GM19025 (cell line): ENCODE results near the gene SCAMP5.

Source experiments
- ATAC-seq: cut with Tn5 transposase; IDR thresholded peaks from one replicate; pipeline ENCODE4 v1.9.1; 2021; ENCODE audit warnings: mild to moderate bottlenecking, low read depth, moderate library complexity; ENCODE audit not compliant: unreplicated experiment

Gene SCAMP5

DNA sequence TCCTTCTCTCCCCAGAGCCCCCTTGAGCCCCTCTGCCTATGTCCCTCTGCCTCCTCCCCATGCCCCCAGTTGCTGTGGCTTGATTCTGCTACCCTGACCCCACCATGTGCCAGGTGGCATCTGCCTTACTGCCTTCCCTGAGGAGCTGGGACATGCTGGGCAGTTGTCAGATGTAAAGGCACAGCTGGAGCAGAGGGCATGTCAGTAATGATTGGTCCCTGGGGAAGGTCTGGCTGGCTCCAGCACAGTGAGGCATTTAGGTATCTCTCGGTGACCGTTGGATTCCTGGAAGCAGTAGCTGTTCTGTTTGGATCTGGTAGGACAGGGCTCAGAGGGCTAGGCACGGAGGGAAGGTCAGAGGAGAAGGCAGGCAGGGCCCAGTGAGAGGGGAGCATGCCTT, 24.6 kb downstream of the SCAMP5 start:
- ATAC-seq = no peak

DNA sequence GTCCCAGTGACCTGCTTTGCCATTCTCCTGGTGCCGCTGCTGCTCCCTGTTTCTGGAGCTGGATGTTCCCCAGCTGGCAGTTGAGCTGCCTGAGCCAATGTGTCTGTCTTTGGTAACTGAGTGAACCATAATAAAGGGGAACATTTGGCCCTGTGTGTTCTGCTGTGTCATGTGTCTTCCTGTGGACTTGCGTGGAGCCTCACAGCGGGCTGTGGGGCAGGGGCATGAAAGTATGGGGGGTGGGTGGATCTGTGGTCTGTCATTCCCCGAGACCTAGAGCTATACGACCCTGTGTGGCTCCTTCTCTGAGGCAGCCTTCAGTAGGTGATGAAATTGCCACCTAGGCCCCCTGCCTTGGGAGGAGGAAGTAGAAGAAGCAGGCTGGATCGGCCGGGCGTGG, 26.0 kb downstream of the SCAMP5 start:
- ATAC-seq = no peak

DNA sequence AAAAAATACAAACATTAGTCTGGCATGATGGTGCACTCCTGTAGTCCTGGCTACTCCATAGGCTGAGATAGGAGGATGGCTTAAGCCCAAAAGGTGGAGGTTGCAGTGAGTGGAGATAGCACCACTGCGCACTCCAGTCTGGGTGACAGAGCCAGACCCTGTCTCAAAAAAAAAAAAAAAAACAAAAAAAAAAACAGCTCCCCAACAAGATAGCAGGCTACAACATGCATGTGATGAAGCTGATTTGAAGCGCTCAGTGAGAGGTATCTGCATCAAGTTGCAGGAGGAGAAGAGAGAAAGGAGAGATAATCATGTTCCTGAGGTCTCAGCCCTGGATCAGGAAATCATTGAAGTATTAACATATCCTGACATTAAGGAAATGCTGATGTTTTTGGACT, 27.4 kb downstream of the SCAMP5 start:
- no peak for ATAC-seq

DNA sequence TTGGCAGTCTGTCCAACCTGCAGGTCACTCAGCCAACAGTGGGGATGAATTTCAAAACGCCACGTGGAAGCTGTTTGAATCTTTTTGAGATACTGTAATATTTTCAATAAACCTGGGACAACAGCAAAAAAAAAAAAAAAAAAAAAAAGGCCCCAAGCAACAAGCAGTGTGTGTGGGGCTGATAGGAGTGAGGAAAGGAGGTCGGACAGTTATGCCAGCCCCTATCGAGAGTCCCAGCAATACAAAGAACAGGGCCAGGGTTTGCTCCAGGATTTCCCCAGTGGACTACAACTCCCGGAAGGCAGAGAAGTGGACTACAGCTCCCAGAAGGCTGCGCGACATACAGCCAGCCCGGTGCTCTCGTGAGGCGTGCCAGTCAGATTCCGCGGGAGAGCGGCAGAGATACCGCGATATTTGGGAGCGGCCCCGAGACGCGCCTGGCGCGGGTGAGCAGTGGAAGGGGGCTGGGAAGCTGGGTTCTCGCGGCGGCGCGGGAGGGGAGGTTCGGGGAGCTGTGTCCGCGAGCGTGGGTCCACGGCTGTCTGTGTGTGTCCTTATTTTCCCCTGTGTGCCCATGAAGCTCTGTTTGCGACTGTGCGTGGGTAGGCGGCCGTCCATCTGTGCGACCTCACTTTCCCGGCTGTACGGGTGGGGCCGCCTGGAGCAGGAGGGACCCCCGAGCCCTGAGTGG, 28.0 kb downstream of the SCAMP5 start, which contains the start of gene PPCDC:
Gene PPCDC, plus strand, starts transcription at position 410 of the 691 bp plus-strand sequence. CDS start 4,729 bp downstream, outside the sequence.
- peak; percentile 86 for ATAC-seq

DNA sequence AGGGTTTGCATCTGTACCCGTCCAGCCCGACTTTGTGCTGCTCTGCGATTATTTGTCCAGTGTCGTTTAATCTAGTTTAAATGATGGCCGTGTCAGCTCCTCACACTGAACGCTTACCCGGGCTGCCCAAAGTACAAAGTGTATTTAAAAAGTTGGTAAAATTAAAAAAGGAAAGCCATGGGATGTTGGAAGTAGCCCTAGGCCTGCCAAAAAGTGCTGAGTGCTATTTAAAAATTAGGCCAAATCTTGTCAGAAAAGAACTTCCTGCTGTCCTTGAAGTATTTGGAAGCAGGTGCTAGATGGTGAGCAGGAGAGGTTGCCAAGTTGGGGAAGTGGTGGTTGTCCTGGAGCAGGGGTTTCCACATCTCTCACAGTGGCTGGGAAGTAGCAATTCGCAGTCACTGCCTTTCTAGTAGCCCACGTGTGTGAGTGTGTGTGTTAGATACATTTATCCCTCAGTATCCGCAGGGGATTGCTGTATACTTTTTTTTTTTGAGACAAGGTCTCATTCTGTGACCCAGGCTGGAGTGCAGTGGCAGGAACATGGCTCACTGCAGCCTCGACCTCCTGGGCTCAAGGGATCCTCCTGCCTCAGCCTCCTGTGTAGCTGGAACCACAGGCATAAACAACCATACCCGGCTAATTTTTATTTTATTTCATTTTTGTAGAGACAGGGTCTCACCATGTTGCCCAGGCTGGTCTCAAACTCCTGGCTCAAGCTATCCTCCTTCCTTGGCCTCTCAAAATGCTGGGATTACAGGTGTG, 28.7 kb downstream of the SCAMP5 start:
- no peak for ATAC-seq

DNA sequence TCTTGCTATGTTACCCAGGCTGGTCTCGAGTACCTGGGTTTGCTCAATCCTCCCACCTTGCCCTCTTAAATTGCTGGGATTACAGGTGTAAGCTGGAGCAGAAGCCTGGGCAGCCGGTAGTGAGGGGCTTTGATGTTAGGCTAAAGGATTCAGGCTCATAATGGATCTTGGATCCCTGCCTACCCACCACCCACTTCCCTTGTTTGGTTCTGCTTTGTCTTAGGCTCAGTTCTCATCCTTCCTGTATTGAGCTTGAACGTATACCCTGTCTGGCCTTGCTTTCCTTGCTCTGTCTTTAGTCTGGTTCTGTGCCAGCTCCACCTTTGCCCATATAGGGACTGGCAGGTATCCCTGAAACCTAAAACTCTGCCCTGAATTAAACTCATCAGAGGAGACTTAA, 29.7 kb downstream of the SCAMP5 start:
- no peak for ATAC-seq

DNA sequence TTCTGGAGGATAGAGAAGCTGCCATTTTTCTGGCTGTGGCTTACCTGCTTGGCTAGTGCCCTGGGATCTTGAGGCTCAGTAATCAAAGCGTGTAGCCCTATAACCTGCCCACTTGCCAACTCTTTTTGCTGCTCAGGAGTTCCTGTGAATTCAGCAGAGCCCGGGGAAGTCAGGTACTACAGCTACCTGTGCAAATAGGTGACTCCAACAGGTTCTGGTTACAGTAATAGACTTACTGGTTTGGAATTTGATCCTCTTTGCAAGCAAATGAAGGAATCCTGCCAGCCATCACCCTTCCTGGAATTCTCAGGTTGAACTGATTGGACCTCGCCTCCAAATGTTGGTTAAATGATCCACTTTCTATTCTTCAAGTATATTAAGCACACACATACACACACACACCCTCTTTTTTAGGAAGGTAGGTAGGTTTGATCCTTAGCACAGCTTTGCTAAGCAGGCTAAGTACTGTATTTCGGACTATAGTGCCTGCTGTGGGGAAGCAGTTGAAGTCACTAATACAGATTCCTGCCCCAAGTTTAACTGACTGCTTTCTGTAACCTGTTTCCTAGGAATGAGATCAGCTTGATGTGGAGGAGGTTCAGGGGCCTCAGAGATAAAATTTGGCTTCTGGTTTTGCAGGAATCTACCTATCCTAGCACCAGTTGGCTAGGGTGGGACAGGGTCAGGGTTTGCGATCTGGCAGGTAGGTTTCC, 30.3 kb downstream of the SCAMP5 start:
- no peak for ATAC-seq

DNA sequence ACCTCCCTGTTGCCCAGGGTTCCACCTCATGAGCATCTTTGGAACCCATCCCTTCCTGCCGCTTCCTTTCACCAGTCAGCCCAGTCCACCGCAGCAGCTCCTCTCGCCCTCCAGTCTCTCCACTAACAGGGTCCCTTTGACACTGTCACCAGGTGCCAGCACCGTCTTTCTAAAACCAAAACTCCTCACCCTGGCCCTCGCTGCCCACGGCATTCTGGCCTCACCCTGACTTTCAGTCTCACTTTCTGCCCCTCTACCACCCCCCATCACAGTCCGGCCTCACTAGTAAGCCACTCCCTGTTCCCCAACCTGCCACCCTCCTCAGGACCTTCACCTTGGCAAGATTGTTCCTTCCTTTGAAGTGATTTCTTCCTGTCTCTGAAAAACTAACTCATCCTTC, 32.2 kb downstream of the SCAMP5 start:
- no peak for ATAC-seq

DNA sequence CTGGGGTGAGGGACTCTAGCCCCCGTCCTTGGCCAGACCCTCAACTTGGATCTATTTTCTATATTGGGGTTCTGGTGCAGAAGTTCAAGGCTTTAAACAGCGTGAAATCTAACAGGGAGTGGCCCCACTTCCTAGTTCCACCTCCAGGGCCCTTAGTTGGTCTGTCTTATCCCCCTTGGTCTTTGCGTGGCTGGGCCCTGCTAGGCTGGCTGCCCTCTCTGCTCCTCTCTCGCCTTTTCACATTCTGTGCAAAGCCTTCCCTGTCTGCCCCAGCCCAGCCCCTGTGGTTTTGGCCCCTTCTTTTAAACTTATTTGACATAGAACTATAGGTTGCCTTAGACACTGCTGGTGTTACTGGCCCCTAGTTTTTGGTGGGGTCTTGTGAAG, 33.6 kb downstream of the SCAMP5 start:
- no peak for ATAC-seq

DNA sequence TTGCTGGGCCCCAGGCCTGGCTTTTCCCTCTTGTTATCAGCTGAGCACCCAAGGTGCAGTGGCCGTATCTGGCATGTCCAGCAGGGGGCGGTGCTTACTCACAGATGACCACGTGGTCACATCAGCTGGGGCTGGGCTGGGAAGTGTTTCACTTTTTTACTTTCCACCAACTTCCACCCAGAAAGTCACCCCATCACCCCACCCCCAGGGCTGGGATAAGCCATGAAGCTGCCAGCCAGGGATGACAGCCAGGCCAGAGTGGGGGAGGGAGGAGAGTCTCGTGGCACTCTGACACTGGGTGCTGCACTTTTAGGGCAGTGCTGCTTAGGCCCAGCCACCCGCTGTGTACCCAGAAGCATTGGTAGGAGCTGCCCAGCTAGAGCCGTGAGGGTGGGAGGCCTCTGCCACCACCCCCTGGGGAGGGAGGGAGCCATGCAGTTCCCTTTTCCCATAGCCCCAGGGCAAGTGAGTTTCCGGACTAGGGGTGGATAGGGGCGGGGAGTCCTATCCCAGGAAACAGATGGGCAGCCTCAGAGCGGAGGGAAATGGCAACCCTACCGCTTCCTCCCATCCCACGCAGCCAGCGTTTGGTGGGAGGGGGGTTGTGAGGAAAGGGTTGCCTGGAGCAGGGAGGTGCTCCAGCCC, 34.1 kb downstream of the SCAMP5 start:
- no peak for ATAC-seq

DNA sequence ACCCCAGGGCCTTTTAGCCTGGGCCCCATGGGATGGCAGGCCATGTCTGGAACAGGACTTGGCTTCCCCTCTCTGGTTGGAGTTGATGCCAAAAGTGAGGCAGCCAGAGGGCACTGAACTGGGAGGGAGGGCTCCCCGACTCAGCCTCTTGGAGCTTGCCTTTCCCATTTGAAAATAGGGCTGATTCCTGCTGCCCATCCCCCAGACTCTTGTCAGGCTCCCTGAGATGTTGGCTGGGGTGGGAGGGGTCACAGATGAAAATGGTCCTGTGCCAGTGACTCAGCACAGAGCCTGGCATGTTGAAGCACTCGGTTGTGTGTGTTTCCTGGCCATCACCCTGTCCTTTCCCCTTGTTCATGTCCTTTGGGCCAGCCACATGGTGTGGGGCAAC, 34.7 kb downstream of the SCAMP5 start:
- no peak for ATAC-seq

DNA sequence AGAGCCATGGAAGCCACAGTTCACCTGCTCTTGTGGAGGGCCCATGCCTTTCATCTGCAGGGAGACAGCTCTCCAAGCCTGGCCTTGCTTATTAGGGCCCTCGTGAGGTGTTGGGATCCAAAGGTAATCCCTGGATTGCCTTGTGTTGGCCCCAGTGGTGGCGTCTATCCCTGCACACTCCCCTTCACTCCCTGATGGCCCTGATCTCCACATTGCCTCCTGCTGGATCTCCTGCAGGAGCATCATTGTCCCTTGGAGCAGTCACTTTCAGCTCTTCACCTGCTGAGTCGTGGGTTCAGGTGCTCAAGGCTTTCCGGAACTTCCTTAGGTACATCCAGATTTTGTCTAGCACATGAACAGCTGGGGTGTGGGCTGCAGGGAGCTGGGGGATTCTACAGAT, 35.1 kb downstream of the SCAMP5 start:
- no peak for ATAC-seq

DNA sequence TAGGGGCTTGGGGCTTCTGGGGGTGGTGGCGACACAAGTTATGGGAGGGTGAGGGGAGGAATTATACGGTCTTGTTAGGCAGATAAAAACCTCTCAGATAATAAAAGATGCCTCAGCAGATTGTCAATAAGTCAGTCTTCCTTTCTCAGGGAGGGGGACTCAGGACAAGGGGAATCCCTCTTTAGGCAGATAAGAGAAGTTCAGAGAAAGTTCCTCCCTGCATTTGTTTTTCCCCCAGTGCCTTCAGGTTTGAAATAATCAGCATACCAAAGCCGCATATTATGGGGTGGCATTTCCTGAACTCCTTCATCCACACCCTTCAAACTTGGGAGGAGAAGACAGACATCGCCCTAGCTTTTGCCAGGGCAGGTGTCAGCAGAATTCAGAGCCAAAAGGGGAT, 36.5 kb downstream of the SCAMP5 start:
- ATAC-seq = no peak

DNA sequence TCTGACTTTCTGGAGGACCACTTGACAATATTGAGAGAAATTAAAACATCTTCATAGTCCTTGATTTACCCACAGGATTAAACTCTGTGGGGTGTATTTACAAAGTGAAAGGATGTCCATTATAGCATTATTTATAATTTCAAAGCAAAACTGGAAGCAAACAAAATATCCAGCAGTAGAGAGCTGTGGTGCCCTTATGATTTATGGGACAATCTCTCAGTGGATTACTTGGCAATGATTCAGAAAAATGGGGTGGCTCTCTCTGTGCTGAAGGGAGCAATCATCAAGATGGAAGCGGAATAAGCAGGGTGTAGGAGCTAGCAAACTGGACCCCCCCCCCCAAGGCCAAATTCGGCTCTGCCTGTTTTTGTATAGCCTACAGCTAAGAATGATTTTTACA, 37.0 kb downstream of the SCAMP5 start:
- no peak for ATAC-seq

DNA sequence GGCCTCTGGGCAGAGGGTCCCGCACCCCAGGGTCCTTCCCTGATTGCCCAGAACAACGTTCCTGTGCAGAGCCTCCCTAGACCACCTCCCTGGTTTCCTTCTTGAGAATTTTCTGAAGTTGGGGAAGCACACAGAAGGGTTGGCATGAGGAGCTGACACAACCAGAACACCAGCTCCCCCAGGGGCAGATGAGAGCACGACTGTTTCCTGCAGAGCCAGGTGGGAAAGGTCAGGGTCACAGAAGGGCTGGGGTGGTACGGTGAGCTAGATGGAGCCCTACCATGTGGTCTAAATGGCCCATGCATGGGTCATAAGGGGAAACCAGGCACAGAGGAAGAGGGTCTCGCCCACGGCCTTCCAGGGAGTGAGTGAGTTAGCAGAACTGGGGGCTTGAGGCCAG, 38.4 kb downstream of the SCAMP5 start:
- ATAC-seq = no peak

DNA sequence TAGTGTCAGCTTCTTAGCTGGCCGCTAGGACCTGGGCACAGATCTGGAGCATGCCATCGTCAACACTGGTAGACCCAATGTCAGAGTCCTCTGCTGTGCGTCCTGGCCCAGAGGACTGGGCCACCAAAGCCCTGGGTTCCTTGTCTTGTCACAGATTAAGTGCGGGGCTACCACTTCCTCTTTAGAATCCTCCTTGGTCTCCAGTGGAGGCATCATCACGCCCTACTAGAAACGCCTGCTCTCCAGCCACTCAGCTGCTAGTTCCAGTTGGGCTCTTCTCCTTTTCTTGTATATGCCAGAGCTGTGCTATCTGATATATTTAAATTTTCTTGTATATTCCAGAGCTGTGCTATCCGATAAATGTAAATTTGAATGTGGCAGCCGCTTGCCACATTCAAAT, 39.3 kb downstream of the SCAMP5 start:
- ATAC-seq = no peak

DNA sequence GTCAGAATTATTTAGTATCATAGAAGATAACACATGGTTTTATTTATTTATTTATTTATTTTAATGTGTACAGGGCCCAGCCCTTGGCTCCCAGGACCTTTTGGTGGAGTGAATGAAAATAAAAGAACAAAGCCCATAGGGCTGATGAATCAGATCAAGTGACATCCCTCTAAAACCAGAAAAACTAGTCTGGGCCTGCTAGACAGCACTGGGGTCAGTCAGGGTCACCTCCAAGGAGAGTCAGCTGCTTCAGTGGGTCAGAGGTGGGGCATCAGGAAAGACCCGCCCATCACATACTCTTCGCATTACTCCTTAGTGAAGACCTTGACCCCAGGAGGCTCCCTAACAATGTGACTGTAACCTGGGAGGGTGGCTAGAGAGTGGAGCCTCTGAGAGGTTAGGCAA, 40.9 kb downstream of the SCAMP5 start:
- no peak for ATAC-seq

DNA sequence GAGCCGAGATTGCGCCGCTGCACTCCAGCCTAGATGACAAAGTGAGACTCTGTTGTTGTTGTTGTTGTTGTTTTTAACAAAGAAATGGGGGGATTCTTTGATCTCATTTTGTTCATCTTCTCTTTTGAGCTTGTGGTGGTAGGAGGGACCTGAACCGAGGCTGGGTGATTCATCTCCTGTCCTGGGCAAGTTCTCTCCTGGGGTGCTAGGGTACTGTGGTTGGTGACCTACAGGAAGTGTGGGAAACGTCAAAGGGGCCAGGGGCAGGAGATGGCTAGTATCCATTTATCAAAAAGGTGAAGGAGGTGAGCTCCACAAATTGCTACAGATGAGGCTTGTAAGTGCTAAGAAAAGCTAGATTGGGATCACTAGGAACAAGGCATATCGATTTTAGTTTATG, 42.3 kb downstream of the SCAMP5 start:
- ATAC-seq = no peak

DNA sequence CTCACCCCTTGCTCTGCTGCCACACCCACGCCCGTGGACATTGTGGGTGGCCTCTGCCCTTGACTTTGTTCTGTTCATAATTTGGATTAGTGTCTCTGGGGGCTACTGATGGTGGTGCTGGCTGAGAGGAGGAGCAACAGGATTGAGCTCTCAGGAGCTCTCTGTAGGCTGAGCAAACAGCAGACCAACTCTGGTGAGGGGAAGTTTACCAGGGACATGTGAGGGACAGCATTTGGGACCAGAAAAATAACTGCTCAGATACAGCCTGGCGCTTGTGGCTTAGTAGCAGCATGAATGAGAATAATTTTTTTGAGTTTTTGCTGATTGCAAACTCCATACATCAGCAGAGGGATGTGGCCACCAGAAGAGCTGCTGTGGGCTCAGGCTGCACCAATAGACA, 42.9 kb downstream of the SCAMP5 start:
- ATAC-seq = no peak

DNA sequence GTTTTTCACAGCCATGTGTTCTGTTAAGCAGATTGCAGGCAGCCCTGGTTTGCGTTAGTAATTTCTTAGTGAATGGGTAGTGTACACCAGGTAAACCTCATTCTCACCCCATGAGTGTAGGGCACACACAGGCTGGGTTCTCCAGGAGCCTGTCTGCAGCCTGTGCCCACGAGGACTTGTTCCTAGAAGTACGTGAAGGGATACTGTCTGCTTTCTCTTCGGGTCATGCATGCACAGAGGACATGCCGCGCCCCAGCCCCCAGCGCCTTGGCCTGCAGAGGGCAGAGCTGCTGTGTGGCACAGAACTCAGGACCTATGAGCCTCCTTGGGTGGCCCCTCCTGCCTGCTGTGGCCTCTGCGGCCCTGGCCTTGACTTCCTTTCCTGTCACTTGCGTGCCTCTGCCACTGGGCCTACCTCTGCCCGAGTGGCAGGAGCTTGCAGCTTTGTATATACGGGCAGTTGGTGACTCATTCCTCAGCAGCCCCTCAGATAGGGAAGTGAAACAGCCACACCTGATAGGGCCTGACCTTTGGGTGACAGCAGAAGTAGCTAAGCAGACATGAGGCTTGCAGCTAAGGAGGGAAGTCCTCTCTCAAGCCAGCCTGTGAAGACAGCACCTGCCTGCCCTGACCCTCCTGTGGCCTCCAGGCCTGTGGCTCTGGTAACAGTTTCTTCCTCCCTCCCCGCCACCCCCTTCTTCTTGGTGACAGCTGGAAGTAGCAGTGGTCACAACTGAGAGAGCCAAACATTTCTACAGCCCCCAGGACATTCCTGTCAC, 47.6 kb downstream of the SCAMP5 start:
- ATAC-seq = peak; percentile 69
